ENCODE results near the gene CNPY2.
"Not testable (repeated sequence)": the region's sequence is repeated elsewhere in the genome, so short reads cannot be mapped to it uniquely, and the experiment has no call there.

The CNPY2 gene

DNA sequence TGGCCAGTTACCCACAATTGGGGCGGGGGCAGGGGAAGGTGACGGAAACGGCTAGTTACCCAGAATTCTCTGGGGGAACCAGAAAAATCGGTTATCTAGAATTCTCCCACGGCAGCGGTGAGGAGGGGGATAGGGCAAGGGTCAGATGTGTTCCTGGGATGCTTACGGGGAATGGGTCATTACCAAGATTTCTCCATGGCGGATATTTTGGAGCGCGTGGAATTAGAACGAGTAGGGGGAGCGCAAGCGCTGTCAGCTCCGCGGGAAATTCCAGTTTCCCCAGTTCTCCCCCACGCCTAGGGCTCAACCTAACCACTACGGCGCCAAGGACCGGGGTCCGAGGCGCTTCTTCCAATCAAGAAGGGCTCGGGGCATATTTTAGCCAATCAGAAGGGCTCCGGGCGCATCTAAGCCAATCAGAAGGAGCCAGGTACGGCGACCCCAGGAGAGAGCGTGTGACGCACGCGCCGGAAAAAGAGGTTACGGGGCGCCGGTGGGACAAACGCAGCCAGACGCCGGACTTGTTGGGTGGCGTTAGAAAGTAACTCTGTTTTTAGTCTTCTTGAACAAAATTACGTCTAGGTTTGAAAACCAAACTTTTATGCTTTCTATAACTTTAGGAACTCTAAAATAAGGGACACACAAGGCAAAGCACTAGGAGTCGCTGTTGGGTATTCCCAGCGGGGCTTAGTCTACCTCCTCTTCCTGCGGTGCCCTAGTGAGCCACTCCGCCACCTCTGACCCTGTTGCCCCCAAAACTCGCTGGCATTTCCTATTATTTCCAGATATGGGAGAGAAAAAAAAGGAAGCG, 18.1 kb upstream of the CNPY2 start, which contains the start of gene PAN2:
TSS of gene PAN2 (minus strand) at position 322 of the 811 bp plus-strand sequence. CDS start 906 bp downstream, outside the sequence.
- DNase-seq (ENCODE audit: low spot score) = peak; percentile 97

DNA sequence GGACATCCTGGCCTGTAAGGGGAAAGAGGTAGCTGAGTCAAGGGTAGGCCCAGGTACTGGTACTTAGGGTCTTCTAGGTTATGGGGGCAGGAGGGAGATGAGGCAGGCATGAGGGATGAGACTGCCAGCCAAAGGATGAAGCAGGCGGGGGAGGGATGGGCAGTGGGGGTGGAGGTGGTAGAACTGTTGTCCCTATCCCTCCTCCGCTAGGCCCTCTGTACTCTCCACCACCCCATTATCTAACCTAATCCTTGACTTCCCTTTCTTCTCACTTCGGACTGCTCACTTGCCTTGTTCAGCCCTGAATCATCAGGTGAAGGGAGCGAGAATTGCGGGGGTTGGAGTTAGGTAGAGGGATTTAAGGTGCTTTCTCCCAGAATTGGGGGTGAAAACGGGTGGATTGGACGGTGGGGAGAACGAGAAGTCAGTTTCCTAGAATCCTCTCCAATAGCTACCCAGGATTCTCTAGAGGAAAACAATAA, 17.4 kb upstream of the CNPY2 start:
- DNase-seq (ENCODE audit: low spot score) = no peak

DNA sequence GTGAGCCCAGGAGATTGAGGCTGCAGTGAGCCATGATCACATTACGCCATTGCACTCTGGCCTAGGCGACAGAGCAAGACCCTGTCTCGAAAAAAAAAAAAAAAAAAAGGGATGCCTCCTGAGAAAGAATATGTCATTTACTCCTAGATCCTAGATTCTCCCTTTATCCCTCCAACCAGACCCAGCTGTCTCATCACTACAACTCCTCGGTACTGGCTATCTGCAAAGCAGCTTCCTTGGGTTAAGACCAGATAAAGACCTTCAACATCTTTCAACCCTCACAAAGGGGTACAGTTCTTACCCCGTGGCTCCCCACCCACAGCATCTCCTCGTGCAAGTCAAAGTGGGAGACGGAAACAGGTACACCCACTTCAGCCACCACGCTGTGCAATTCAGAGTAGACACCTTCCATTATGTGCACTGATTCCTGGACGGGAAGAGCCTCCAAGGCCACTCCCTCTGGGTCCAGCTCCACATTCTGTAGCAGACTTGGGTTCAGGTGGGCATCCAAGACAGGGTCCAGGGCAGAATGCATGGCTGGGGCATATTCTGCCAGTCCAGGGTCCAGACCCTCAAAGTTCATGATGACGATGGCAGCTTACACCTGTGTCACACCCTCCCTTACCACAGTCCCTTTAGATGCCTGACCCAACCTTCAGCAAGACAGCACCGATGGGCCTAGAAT, 16.9 kb upstream of the CNPY2 start:
- DNase-seq (ENCODE audit: low spot score) = no peak

DNA sequence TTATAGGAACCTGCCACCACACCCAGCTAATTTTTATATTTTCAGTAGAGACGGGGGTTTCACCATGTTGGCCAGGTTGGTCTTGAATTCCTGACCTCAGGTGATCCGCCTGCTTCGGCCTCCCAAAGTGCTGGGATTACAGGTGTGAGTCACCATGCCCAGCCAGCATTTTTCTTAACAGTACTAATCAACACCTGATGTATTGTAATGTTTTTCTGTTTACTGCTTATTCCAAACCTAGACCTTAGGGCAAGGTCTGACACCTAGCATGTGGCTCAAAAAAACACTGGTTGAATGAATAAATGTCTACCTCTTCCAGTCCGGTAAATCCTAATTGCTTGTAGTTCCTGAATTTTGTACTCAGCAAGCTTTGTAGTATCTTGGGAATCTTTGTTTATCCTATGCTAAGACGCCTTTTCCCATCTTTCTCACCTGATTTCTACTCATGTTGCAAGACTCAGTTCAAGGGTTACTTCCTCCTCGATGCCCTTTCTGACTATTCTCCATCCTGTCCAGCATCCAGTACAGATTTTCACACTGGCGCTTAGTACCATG, 15.2 kb upstream of the CNPY2 start:
- no peak for DNase-seq (ENCODE audit: low spot score)

DNA sequence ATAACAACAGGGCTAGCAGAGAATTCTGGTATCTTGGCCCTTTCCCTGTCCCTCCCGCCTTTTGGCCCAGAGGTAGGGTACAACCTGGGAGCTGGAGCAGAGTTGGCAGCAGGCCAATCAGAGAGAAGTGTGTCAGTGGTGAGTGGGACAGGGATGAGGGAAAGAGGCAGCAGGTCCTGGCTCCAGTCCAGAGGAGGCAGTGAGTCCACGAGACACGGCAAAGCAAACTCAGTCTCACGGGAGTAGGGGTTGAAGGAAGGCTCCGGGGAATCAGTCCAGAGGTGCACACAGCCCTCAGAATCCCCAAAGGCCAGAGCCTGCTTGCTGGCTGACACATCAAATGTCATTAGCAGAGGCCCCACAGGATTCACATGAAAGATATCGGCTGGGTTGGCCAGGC, 10.7 kb upstream of the CNPY2 start:
- DNase-seq (ENCODE audit: low spot score) = no peak

DNA sequence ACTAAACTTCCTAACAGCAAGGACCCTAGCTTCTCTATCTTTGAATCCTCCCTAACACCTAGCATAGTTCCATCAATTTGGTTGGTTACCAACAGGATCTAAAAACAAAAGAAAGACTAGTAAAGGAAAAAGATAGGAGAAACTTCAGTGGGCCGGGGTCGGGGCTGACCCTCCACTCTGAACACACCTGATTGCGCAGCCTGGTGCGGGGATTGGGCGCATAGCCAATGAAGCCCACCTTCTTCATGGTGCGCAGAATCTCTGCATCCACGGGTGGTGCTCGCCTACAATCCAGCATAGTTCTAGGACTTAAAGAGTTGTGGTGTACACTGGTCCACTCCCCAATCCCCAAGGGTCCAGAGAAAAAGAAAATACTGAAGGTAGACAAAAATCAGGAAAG, 10.3 kb upstream of the CNPY2 start:
- DNase-seq (ENCODE audit: low spot score) = no peak

DNA sequence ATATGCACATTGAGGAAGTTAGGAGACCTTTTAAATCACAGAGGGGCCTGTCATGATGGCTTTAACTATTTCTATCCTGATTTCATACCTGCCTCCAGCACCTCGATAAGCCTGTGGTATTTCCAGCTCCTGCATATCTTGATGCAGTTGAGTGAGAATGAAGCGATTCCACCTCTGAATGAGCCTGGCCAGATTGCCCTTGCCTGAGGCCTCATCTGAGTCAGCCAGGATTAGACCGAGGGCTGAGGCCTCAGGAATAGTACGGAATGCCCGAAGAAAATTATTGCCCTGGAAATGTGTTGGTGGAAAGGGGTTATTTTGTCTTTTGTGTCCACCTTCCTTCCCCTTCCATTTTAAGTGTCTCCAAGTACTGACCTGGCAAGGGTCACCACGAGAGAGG, 8.4 kb upstream of the CNPY2 start:
- DNase-seq (ENCODE audit: low spot score) = no peak

DNA sequence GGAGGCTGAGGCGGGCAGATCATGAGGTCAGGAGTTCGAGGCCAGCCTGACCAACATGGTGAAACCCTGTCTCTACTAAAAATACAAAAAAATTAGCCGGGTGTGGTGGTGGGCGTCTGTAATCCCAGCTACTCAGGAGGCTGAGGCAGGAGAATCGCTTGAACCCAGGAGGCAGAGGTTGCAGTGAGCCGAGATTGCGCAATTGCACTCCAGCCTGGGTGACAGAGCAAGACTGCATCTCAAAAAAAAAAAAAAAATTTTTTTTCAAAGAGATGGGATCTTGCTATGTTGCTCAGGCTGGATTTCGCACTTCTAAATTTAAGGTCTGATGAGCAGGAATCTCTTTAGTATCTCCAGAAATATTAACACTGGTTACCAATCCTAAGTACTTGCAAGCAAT, 5.8 kb upstream of the CNPY2 start:
- not testable (repeated sequence) for DNase-seq (ENCODE audit: low spot score)

DNA sequence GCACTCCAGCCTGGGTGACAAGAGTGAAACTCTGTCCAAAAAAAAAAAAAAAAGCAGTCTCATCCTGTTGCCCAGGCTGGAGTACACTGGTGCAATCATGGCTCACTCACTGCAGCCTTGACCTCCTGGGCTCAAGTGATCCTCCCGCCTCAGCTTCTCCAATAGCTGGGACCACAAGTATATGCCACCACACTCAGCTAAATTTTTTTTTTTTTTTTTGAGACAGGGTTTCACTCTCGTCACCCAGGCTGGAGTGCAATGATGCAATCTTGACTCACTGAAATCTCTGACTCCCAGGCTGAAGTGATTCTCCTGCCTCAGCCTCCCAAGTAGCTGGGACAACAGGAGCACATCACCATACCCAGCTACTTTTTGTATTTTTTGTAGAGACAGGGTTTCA, 5.2 kb upstream of the CNPY2 start:
- DNase-seq (ENCODE audit: low spot score) = no peak

DNA sequence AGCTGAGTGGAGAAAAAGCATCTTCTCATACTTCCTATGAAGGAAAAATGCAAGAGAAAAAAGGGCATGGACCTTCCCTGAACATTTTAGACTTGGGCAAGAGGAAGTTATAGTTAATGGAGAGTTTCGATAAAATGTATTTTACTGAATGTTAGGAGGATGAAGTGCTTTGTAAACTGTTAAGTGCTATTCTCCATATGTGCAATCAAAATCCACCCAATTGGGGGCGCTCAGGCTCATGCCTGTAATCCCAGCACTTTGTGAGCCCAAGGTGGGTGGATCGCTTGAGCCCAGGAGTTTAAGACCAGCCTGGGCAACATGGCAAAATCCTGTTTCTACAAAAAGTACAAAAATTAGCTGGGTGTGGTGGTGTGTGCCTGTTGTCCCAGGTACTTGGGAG, 1.9 kb upstream of the CNPY2 start:
- DNase-seq (ENCODE audit: low spot score) = no peak

DNA sequence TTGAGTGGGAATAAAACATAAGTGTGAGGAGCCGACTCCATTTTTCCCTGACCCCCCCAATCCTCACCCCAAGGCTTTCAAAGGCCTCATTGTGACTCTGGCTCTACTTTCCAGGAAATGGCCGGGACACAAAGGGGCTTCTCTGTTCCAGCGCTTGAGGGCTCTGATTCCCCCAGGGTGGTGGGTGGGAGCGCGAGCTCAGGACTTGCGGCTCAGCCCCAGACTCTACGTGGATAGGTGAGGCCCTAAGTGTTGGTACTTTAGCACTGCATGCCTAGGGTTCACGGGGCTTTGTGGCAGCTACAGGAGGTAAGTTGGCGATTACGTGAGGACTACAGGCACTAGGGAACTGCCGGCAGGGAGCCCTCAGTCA, 553 bp downstream of the CNPY2 start:
- no peak for DNase-seq (ENCODE audit: low spot score)

DNA sequence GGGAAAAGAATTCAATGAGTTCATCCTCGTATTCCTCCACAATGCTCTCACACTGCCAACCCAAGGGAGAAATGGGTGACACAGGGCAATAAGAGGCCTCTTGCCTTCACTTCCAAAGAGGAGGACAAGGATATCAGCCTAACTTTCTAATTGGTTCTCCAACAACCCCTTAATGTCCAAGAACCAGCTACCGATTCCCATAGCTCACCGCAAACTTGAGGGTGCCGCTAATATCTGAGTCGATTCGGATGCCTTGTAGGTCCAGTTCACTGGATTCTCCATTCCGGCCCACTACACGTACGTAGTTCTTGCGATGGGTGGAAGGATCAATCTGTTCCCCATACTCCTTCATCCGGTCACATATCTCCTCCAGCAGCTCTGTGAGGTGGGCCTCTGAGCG, 4.8 kb downstream of the CNPY2 start:
- DNase-seq (ENCODE audit: low spot score) = no peak

DNA sequence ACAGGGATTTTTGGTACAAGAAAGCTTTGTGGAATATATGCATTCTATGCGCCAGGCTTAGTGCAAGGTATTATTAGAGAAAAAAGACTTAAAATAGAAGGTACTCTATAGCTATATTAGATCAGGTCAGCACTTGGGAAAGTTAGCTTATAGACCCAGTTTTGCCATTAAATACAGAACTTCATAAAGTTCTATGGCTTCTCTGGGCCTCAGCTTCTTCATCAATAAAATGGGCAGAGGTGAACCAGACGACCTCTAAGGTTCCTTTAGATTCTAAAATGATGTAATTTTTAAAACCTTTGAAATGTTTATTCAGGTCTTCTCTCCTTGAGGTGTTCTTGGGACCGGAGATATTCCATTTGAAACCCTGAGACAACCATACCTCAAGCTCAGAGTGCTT, 7.1 kb downstream of the CNPY2 start:
- DNase-seq (ENCODE audit: low spot score) = no peak

DNA sequence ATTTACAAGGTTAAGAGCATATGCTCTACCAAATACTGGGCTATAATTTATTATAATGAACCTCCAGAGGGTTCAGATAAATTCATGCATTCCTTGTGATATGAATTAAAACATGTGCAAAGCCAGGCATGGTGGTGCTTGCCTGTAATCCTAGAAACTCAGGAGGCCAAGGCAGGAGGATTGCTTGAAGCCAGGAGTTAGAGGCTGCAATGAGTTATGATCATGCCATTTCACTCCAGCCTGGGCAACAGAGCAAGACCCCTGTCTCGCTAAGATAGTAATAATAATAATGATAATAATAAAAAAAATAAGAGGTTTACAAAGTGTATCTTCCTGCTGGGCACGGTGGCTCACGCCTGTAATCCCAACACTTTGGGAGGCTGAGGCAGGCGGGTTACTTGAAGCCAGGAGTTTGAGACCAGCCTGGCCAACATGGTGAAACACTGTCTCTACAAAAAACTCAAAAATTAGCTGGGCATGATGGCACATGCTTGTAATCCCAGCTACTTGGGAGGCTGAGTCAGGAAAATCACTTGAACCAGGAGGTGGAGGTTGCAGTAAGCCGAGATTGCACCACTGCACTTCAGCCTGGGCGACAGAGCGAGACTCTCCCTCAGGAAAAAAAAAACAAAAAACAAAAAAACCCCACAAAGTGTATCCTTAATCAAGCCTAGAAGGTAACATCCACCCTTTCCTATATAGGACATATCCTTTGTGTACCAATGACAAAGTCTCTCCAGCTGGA, 8.4 kb downstream of the CNPY2 start:
- DNase-seq (ENCODE audit: low spot score) = no peak

DNA sequence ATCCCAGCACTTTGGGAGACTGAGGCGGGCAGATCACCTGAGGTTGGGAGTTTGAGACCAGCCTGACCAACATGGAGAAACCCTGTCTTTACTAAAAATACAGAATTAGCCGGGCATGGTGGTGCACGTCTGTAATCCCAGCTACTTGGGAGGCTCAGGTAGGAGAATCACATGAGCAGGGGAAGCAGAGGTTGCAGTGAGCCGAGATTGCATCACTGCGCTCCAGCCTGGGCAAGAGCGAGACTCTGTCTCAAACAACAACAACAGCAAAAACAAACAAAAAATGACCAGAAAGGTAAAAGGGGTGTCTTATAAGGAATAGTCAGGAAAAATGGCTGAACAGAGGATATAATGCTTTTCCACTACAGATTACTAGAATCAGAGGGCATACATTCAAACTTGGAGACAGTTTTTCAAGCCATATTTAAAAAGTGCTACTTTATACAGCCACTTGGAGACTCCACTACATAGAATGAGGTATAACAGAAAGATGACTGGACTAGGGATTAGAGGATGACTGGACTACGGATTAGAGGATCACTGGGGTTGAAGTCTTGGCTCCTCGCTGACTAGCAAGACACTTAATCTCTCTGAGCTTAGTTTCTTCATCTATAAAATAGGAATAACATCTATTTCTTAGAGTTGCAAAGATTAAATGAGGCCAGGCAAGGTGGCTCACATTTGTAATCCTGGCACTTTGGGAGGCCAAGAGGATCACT, 10.8 kb downstream of the CNPY2 start:
- DNase-seq (ENCODE audit: low spot score) = no peak

DNA sequence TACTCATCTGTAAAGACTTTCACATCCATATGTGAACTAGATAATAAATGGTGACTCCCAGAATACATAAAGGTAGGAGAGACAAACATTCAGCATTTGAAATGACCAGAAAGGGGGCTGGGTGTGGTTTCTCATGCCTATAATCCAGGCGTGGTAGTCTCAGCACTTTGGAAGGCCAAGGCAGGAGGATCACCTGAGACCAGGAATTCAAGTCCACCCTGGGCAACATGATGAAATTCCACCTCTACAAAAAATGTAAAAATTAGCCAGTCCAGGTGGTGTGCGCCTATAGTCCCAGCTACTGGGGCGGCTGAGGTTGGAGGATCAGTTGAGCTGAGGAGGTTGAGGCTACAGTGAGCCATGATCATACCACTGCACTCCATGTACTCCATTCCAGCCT, 11.5 kb downstream of the CNPY2 start:
- no peak for DNase-seq (ENCODE audit: low spot score)

DNA sequence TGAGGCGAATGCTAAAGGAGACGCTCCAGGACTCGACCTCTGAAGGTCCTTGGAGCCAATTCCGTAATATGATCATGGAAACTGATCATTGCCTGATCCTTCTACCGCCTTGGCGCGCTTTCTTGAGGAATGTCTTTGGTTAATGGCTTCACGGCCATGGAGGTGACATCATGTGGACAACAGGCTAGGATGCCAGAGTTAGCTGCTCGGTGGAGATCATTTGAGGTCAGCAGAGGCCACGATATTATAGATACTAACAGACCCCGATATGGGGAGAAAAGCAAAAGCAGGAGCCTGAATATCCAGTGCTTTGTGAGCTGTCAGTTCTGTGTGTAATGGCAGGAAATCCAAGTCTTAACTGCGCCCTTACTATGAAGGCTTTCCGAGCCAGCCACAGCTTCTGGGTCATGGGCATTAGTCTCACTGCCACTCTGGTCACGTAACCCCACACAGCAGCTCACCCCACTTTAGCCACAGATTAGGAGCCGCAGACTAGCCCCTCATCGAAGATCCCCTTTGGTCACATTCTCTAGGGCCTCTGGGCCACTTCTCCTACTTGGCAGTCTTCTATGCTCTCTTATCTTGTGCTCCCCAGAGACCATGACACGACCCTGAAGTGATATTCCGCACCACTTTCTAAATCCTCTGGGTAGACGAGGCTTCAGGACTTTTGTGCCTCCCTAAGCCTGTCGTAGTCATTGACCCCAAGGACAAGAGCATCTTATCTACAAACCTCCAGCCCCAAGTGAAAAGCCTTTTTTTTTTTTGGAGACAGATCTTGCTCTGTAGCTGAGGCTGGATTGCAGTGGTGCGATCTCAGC, 14.9 kb downstream of the CNPY2 start:
- DNase-seq (ENCODE audit: low spot score) = no peak

DNA sequence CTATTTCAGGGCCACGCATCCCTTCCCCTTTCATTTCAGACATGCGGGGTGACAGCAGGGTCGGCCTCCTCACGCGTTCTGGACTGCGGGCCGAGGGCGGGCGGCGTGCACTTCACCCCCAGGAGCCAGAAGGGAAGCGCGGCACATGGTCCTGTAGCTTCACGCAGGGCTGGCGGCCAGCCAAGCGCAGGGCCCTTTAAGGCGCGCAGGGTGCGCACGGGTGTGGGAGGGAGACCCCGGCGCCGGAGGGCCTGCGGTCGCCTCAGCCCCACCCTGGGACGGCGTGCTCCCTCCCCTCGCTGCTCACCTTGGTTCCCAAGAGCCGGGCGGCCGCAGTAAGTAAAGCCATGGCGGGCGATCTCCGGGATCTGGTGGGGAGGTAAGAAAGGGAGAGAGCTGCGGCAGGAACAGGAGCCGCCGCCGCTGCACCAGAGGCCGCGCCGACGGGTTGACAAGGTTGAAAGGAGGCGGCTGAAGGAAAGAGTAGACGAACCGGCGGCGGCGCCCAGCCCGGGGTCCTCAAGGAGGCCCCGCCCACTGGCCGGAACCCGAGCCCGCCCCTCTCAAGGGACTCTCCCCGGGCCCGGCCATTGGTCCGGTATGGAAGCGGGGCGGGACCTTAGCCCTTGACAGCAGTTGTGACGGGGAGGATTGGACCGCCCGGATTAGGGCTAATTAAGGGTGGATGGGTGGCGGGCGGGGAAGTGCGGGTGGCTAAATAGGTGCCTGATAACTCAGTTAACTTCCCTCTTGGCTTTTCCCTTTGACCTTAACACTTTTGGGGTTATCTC, 15.7 kb downstream of the CNPY2 start, which contains the start of gene CS:
TSS of gene CS (minus strand) at position 478 of the 791 bp plus-strand sequence. CDS start at position 349, 129 bp downstream.
- peak; percentile 98 for DNase-seq (ENCODE audit: low spot score)

DNA sequence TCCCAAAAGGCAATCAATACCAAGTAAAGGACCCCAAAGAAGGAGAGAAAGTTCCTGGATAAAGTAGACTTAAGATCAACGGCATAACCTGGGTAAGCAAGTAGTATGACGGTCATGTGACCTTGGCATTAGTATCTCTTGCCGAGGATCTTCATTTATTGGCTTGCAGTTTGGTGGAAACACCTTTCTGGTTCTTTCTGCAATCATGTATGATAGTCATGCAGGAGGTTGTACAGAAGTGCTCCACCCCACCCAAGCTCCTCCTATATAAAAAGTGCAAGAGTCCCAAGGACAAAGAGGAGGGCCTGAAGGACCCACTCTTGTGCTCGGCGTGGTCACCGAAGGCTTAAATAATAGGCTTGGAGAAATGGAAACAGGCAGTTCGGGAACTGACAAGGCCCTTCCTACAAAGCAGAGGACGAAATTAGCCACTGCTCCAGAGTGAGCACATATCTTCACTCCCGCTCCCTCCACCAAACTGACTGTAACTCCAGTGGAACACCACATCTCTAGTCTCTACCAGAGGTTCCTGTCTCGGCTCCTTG, 16.4 kb downstream of the CNPY2 start:
- DNase-seq (ENCODE audit: low spot score) = no peak

DNA sequence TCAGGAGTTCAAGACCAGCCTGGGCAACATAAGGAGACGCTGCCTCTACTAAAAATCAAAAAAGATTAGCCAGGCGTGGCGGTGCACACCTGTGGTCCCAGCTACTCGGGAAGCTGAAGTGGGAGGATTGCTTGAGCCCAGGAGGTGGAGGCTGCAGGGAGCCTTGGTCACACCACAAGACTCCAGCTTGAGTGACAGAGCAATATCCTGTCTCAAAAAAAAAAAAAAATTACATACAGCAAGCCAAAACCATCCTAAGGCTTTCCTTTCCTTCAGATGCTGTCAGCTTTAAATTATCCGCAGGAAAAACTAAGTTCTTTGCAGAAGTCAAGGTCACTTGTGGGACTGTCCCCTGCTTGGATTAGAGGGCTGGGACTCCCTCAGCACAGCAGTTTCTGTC, 17.0 kb downstream of the CNPY2 start:
- DNase-seq (ENCODE audit: low spot score) = no peak

Measured in left forelimb (tissue), 1 donor.